ENCODE measurements around the gene SDCBP2. TPM values are rescaled to one million over a fixed set of nuclear protein-coding genes. Genes with fewer than 3 reads are reported as not detected.

SDCBP2 gene
- total and polyA plus RNA-seq, 2 experiments from 2014 or later: 3.2 to 5.3 TPM

GRCh38 chr20:1299522-1299921 is 29.4 kb downstream of the SDCBP2 start:
- peaks cover 6% of the 10 kb centered on the region for H3K27me3 Mint-ChIP-seq (ENCODE audit: insufficient read depth, low read depth, poor library complexity)
- H3K4me3 Mint-ChIP-seq: no peak overlapping the region
- H3K4me1 Mint-ChIP-seq: peaks cover 8% of the 10 kb centered on the region
- no peak overlapping the region for H3K27ac ChIP-seq (ENCODE audit: low read depth)
- H3K9me3 Mint-ChIP-seq: no peaks in the 10 kb centered on the region
- peak; percentile 77 for ATAC-seq
- H3K36me3 Mint-ChIP-seq (ENCODE audit: low read depth): no peaks in the 10 kb centered on the region; the same call in 2 of the 3 replicates
- no peak overlapping the region for H3K4me3 ChIP-seq
- H3K36me3 ChIP-seq (ENCODE audit: insufficient read depth): no peaks in the 10 kb centered on the region
- TF ChIP-seq ZNF114 (CRISPR knock-in tag; IDR thresholded peaks at IDR 0.05): no peak
- no peak for TF ChIP-seq JUNB (IDR thresholded peaks at IDR 0.05; ENCODE audit: unreplicated experiment)
- TF ChIP-seq STAT1 (IDR thresholded peaks at IDR 0.05; ENCODE audit: unreplicated experiment): no peak
- no peak for TF ChIP-seq CREB1 (CRISPR knock-in tag; IDR thresholded peaks at IDR 0.05; ENCODE audit: low read depth)
- TF ChIP-seq CTCF (conservative IDR thresholded peaks at IDR 0.05; ENCODE audit: low read depth in 2 of 2): peak; percentile 19 to 35; a peak in 2 of 4 replicates
- no peak for TF ChIP-seq EZH2 (IDR thresholded peaks at IDR 0.05; ENCODE audit: low read depth, unreplicated experiment)
- TF ChIP-seq NANOG (IDR thresholded peaks at IDR 0.05; ENCODE audit: borderline replicate concordance): no peak
- no peaks in the 10 kb centered on the region for H4K20me1 ChIP-seq (replicated peaks; ENCODE audit: insufficient read depth)
- no peaks in the 10 kb centered on the region for H3F3A ChIP-seq (replicated peaks; ENCODE audit: low read depth)
- no peak overlapping the region for H2AFZ ChIP-seq
- H3K27me3 ChIP-seq (ENCODE audit: insufficient read depth): no peaks in the 10 kb centered on the region
- no peaks in the 10 kb centered on the region for H3K79me2 ChIP-seq (replicated peaks; ENCODE audit: insufficient read depth)
- H3K9me2 ChIP-seq (ENCODE audit: insufficient read depth): no peaks in the 10 kb centered on the region
- peak; percentile 73 for DNase-seq (ENCODE audit: low spot score)
- H3K4me2 ChIP-seq: no peak overlapping the region
- no peaks in the 10 kb centered on the region for H3K4me1 ChIP-seq (ENCODE audit: insufficient read depth)
- no peak overlapping the region for H3K27ac Mint-ChIP-seq

GRCh38 chr20:1298888-1299511 is 29.9 kb downstream of the SDCBP2 start:
- H3K36me3 Mint-ChIP-seq (ENCODE audit: low read depth): no peaks in the 10 kb centered on the region; the same call in 2 of the 3 replicates
- no peak for ATAC-seq
- H3K4me3 ChIP-seq: no peak overlapping the region
- no peaks in the 10 kb centered on the region for H3K9me2 ChIP-seq (ENCODE audit: insufficient read depth)
- H3K4me2 ChIP-seq: no peak overlapping the region
- no peak for DNase-seq (ENCODE audit: low spot score)
- H3F3A ChIP-seq (replicated peaks; ENCODE audit: low read depth): no peaks in the 10 kb centered on the region
- no peaks in the 10 kb centered on the region for H3K4me1 ChIP-seq (ENCODE audit: insufficient read depth)
- no peak for TF ChIP-seq EZH2phosphoT487 (IDR thresholded peaks at IDR 0.05; ENCODE audit: unreplicated experiment)
- no peak overlapping the region for H3K27ac Mint-ChIP-seq
- H3K27me3 Mint-ChIP-seq (ENCODE audit: insufficient read depth, low read depth, poor library complexity): peaks cover 6% of the 10 kb centered on the region
- peaks cover 8% of the 10 kb centered on the region for H3K4me1 Mint-ChIP-seq
- no peaks in the 10 kb centered on the region for H3K27me3 ChIP-seq (ENCODE audit: insufficient read depth)
- no peak overlapping the region for H3K27ac ChIP-seq (ENCODE audit: low read depth)
- no peak overlapping the region for H2AFZ ChIP-seq
- H3K9me3 Mint-ChIP-seq: no peaks in the 10 kb centered on the region
- H4K20me1 ChIP-seq (replicated peaks; ENCODE audit: insufficient read depth): no peaks in the 10 kb centered on the region
- no peak overlapping the region for H3K4me3 Mint-ChIP-seq
- H3K36me3 ChIP-seq (ENCODE audit: insufficient read depth): no peaks in the 10 kb centered on the region
- H3K79me2 ChIP-seq (replicated peaks; ENCODE audit: insufficient read depth): no peaks in the 10 kb centered on the region

GRCh38 chr20:1298166-1298565 is 30.8 kb downstream of the SDCBP2 start:
- Histone ChIP-seq H3K4me2 (no peak overlapping the region), H3K27ac (ENCODE audit: low read depth) (no peak overlapping the region), H2AFZ (no peak overlapping the region), H3F3A (replicated peaks; ENCODE audit: low read depth) (no peaks in the 10 kb centered on the region), H4K20me1 (replicated peaks; ENCODE audit: insufficient read depth) (no peaks in the 10 kb centered on the region), H3K36me3 (ENCODE audit: insufficient read depth) (no peaks in the 10 kb centered on the region), H3K27me3 (ENCODE audit: insufficient read depth) (no peaks in the 10 kb centered on the region), H3K9me2 (ENCODE audit: insufficient read depth) (no peaks in the 10 kb centered on the region), H3K4me1 (ENCODE audit: insufficient read depth) (no peaks in the 10 kb centered on the region), H3K79me2 (replicated peaks; ENCODE audit: insufficient read depth) (no peaks in the 10 kb centered on the region), H3K4me3 (no peak overlapping the region)
- ATAC-seq (no peak), DNase-seq (ENCODE audit: low spot score) (no peak)
- Mint-ChIP-seq H3K27ac (no peak overlapping the region), H3K9me3 (no peaks in the 10 kb centered on the region), H3K4me1 (peaks cover 8% of the 10 kb centered on the region), H3K27me3 (ENCODE audit: insufficient read depth, low read depth, poor library complexity) (peaks cover 6% of the 10 kb centered on the region), H3K4me3 (no peak overlapping the region), H3K36me3 (ENCODE audit: low read depth) (no peaks in the 10 kb centered on the region; the same call in 2 of the 3 replicates)
- TF ChIP-seq ETS1 (IDR thresholded peaks at IDR 0.05) (no peak), CTCF (conservative IDR thresholded peaks at IDR 0.05; ENCODE audit: low read depth in 2 of 2) (no peak), REST (IDR thresholded peaks at IDR 0.05; ENCODE audit: unreplicated experiment) (no peak), JUNB (IDR thresholded peaks at IDR 0.05; ENCODE audit: unreplicated experiment) (no peak)

Measured in GM23338 (cell line).